GM18502 (cell line): Measurements from ENCODE around the gene AP1B1.
"Not testable (repeated sequence)": the region's sequence is repeated elsewhere in the genome, so short reads cannot be mapped to it uniquely, and the experiment has no call there.

Source experiments
- ATAC-seq: cut with Tn5 transposase; IDR thresholded peaks from one replicate; pipeline ENCODE4 v1.9.1; 2021; ENCODE audit warnings: mild to moderate bottlenecking; ENCODE audit not compliant: unreplicated experiment, poor library complexity

Gene AP1B1

GRCh38 chr22:29352778-29353177 is 35.6 kb downstream of the AP1B1 start:
- no peak for ATAC-seq

- ATAC-seq, result no peak
Observed at GRCh38 chr22:29351891-29352290, 36.5 kb downstream of the AP1B1 start.

- no peak for ATAC-seq
Observed at GRCh38 chr22:29351042-29351441, 37.3 kb downstream of the AP1B1 start.

DNA sequence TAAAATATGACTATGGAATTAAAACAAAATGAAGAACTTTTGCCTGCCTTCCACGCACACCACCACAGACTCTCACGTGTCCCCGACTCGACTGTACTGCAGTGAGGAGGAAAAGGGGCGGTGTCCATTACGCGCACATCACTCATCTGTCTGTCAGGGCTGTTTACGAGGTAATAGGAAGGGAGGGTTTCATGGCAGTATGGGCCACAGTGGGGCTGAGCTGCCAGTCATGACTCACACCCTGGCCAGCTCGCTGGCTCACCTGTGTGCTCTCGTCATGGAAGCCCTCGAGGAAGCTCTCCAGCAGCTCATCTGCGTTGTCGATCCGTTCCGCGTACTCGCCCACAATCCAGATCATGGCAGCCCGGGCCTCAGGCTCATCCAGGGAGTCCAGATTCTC is 39.4 kb downstream of the AP1B1 start:
- ATAC-seq, result no peak

DNA sequence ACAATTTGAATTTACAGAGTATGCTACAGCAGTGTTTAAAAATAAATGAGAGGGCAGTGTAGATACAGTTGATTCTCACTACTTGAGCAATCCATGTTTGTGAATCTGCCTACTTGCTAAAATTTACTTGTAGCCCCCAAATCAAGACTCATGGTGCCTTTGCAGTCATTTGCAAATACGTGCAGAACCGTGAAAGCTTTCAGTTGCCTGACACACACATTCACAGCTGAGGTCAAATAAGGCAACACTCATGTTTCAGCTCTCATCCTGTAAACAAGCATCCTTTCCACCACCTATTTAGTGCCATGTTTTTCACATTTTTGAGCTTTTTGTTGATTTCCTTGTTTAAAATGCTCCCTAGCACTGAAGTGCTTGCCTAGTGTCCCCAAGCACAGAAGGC is 40.3 kb downstream of the AP1B1 start:
- no peak for ATAC-seq

DNA sequence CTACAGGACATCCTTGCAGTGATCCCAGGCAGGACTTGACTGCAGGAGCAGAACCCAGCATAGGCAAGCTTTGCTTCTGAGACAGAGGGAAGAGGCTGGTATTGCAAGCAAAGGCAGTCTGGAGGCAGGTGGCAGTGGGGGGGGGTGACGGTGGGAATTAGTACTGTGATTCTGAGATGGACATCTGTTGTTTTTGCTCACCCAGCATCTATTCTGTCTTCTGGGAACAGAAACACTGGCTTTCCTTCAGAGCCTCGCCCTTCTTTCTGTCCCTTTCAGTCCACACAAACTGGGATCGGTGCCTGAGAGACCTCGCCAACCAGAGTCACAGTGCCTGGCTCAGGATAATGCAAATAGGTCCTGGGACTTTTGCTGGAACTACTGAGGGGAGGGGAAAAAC is 41.7 kb downstream of the AP1B1 start:
- no peak for ATAC-seq

- no peak for ATAC-seq
Observed at GRCh38 chr22:29345932-29346331, 42.4 kb downstream of the AP1B1 start.

- not testable (repeated sequence) for ATAC-seq
Observed at GRCh38 chr22:29344889-29345288, 43.5 kb downstream of the AP1B1 start.

- ATAC-seq, result no peak
Observed at GRCh38 chr22:29344137-29344536, 44.2 kb downstream of the AP1B1 start.

DNA sequence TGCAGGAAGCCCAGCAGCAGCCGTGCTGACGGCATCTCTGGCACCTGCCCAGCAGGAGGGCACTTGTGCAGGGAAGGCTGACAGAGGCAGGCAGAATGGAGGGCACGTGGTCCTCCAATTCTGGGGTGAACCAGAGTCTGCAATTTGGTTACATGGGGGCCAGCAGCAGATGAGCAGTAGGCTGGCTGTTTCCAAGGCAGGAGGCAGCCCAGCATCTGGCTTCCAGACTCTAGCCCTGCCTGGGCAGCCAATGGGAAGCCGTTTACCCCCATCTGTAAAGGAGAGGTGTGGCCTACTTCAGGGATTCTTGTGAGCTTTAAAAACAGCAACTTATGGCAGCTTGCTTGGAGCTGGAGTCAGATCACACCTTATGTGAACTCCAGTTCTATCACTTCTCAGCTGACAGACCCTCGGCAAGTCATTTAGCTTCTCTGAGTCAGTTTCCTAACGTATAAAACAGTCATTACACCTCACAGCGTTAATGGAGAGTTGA is 45.0 kb downstream of the AP1B1 start:
- no peak for ATAC-seq

GRCh38 chr22:29342577-29343312 is 45.6 kb downstream of the AP1B1 start:
- ATAC-seq, result no peak

- no peak for ATAC-seq
Observed at GRCh38 chr22:29342177-29342576, 46.2 kb downstream of the AP1B1 start.

- ATAC-seq, result no peak
Observed at GRCh38 chr22:29341849-29342127, 46.6 kb downstream of the AP1B1 start.

DNA sequence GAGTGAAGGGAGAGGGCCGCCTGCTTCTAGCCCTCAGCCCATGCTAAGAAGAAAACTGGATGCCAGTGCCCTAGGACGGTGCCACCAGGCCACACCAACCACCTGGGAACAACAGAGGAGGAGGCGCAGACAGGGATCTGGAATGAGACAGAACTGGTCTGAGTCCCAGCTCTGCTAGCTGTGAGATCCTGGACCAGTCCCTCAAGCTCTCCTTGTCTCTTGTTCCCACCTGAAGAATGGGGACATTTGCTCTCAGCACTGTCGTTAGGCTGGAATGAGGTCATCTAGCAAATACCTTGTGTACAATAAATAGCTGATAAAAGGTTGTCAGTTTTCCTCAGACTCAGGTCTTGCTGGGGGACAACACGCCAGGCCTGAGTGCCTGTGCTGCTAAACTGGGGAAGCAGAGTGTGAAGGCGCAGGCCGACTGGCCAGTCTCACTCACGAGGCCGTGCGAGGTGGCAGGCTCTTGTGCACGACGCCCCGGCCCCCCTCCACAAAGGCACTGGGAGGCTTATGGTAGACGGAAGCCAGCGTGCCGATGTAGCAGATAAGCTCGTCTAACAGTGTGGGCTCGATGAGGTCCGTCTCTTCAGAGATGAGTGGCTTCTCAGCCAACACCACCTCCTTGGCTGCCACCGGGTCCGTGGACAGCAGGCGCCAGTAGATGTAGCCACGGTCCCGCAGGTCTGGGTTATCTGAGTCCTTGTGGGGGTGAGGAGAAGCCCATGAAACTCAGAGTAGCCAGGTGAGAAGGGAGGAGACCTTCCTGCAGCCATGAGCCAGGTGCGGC is 47.1 kb downstream of the AP1B1 start:
- ATAC-seq, result no peak

- ATAC-seq, result no peak
Observed at GRCh38 chr22:29340566-29340965, 47.8 kb downstream of the AP1B1 start.

DNA sequence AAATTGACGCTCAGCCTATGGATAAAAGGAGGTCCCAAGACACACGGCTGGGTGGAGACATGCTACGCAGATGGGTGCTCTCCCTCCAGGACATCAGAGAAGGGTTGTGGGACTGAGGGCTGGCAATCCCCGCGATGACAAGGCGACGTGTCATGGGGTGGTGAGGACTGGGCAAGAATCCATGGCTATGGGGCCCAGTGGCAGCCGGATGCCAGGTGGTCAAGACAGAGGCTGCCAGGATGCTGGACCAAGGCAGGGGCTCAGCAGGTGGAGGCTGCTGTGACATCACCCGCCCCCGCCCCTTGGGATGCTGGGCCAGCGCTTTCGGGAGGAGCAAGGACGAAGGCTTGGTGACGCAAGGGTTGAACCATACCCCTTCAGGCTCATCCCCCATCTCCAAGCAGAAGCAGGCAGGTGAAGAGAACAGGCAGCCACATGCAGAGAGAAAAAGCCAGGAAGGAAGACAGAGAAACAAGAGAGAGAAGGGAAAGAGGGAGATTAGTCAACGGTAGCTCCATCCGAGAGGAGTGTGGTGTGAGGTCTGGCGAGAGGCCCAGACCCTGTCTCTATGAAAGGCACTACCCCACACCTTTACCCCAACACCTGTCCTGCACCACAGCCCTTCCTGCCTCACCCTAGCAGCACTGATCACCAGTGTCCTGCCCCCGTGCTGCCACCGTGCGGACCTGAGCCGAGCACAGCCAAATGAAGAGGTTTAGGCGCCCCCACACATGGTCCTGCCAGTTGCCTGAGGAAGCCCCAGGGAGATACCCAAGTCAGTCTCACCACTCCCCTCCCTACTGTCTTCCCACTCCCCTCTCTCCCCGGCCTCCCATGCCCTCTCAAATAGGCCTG is 48.8 kb downstream of the AP1B1 start:
- no peak for ATAC-seq

DNA sequence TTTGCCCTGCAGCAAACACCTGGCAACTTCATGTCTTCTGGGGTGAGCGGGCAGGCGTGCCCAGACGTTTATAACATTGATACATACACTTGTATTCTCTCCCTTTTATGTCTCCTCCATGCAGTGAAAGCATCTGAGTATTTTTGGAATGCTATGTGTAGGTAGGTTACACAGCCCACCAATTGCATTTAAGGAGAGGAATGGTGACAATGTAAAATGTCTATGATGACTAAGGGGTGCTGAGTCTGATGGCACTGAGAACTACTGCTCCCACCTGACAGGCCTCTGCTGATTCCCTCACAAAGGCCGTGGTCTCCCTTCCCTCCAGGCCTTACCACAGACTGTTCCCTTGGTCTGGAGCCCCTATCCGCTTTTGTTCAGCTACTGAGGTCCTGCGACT is 50.0 kb downstream of the AP1B1 start:
- ATAC-seq, result no peak

- ATAC-seq, result no peak
Observed at GRCh38 chr22:29337631-29338284, 50.6 kb downstream of the AP1B1 start.

- no peak for ATAC-seq
Observed at GRCh38 chr22:29336751-29337490, 51.4 kb downstream of the AP1B1 start.

DNA sequence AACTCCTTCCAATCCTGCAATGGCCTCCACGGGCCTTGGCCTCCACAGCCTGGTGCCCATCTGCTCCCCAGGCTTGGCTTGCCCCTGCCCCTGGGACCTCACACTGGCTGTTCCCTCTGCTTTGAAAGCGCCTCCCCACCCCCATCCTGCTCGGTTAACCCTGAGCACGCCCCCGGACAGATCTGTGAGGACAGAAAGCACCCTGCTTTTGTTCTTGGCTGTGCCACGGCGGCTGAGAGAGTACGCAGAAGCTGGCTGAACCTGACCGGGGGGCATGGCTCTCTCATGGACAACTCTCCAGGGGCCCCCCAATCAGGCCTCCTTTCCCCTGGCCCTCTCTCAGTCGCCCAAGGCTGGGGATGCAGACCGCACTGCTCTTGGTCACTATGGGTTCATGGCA is 52.7 kb downstream of the AP1B1 start:
- ATAC-seq, result no peak
